ENCODE data around the gene DLG2. TPM values are rescaled to one million over a fixed set of nuclear protein-coding genes. Genes with fewer than 3 reads are reported as not detected.

DLG2 gene
- polyA plus RNA-seq, 3 donors: 0.24 to 0.39 TPM; not detected in 1

DNA sequence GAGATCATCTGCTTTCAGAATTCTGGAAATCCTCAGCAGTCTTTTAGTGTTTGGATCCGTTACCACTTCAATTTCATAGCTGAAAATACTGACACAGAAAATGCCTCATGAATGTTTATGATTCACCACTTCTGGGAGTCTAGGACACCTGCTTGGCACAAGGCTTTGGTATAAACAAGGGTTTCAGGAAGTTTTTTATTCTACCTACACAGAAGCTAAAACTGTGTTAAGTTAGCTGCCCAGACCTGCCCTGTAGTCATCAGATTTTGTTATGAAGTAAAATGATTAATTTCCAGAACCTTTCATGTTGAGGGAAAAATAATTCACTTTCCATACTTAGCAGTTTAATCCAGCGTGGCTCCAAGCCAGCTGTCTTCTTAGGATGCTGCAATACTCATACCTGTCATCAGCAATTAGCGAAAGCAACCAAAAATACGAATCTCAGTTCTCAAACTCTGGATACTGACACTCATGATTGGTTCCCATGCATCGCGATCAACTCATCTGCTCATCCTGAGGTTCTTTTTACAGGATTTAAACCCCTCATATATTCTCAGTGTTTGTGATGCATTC lies 1882.4 kb downstream of the DLG2 start:
- Histone ChIP-seq H3K4me2 (replicated peaks; ENCODE audit: extremely low read depth, low read length, poor library complexity, severe bottlenecking) (no peak overlapping the region), H3K36me3 (replicated peaks in 1 of 2; ENCODE audit: control insufficient read depth in 1 of 2, insufficient read depth in 2 of 2, low read length in 2 of 2) (no peaks in the 10 kb centered on the region), H3K9me3 (replicated peaks in 1 of 2; ENCODE audit: control insufficient read depth in 1 of 2, insufficient read depth in 1 of 2, low read length in 2 of 2) (no peaks in the 10 kb centered on the region), H3K27ac (ENCODE audit: low read depth in 1 of 2, low read length in 2 of 2) (no peak overlapping the region), H2AFZ (ENCODE audit: insufficient read depth, low read depth, low read length, poor library complexity, severe bottlenecking) (no peak overlapping the region), H4K20me1 (ENCODE audit: insufficient read depth, low read length) (no peaks in the 10 kb centered on the region), H3K79me2 (ENCODE audit: insufficient read depth, low read length) (no peaks in the 10 kb centered on the region), H3K4me1 (ENCODE audit: control insufficient read depth in 1 of 2, insufficient read depth in 2 of 2, low read length in 2 of 2) (no peaks in the 10 kb centered on the region), H3K9ac (ENCODE audit: insufficient read depth, low read length, poor library complexity, severe bottlenecking) (no peak overlapping the region), H3K27me3 (ENCODE audit: control insufficient read depth in 2 of 2, insufficient read depth in 2 of 2, low read length in 2 of 2) (no peaks in the 10 kb centered on the region), H3K4me3 (replicated peaks in 1 of 3; ENCODE audit: low read depth in 2 of 3, low read length in 3 of 3) (no peak overlapping the region)
- intact Hi-C loops (cut with micrococcal nuclease): no loop called here
- no peak overlapping the region for H3K27ac Mint-ChIP-seq
- peaks cover 0 to 1% (median 1%) of the 10 kb centered on the region in 3 donors for H3K27me3 Mint-ChIP-seq (ENCODE audit: low read depth in 3 of 3)
- no peak for DNase-seq
- TF ChIP-seq, protein P1, sequence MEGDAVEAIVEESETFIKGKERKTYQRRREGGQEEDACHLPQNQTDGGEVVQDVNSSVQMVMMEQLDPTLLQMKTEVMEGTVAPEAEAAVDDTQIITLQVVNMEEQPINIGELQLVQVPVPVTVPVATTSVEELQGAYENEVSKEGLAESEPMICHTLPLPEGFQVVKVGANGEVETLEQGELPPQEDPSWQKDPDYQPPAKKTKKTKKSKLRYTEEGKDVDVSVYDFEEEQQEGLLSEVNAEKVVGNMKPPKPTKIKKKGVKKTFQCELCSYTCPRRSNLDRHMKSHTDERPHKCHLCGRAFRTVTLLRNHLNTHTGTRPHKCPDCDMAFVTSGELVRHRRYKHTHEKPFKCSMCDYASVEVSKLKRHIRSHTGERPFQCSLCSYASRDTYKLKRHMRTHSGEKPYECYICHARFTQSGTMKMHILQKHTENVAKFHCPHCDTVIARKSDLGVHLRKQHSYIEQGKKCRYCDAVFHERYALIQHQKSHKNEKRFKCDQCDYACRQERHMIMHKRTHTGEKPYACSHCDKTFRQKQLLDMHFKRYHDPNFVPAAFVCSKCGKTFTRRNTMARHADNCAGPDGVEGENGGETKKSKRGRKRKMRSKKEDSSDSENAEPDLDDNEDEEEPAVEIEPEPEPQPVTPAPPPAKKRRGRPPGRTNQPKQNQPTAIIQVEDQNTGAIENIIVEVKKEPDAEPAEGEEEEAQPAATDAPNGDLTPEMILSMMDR (IDR thresholded peaks at IDR 0.05): no peak
- H3K4me3 Mint-ChIP-seq: no peak overlapping the region
- no peaks in the 10 kb centered on the region for H3K4me1 Mint-ChIP-seq
- peaks cover 3 to 11% (median 7%) of the 10 kb centered on the region in 7 donors for H3K9me3 Mint-ChIP-seq
- H3K36me3 Mint-ChIP-seq: no peaks in the 10 kb centered on the region
- 61% methylated on average over 2 of the region's 6 CpGs for WGBS (ENCODE audit: insufficient coverage)

DNA sequence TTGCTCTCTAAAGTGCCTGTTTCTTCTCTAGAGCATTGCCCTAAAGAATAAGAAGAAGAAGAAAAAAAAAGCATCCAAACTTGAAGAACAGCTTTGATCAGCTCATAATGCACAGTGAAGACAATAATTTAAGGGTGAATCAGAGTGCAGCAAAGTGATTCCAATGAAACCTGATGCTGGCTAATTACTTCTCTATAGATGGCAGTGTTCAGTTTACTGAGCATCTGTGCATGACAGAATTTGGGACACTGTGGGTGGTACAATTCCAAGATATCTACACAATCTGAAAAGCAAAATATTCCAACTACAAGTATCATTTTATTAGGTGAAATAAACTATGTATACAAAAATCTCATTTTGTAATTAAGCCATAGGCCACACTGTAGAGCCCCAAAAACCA lies 1890.5 kb downstream of the DLG2 start:
- no peaks in the 10 kb centered on the region for H3K36me3 Mint-ChIP-seq
- TF ChIP-seq, protein P1 (IDR thresholded peaks at IDR 0.05): no peak
- H3K9me3 Mint-ChIP-seq: peaks cover 0 to 3% (median 0%) of the 10 kb centered on the region in 7 donors
- H3K9ac ChIP-seq (ENCODE audit: insufficient read depth, low read length, poor library complexity, severe bottlenecking): no peak overlapping the region
- H3K79me2 ChIP-seq (ENCODE audit: insufficient read depth, low read length): no peaks in the 10 kb centered on the region
- no peaks in the 10 kb centered on the region for H3K27me3 ChIP-seq (ENCODE audit: control insufficient read depth in 2 of 2, insufficient read depth in 2 of 2, low read length in 2 of 2)
- no peak overlapping the region for H2AFZ ChIP-seq (ENCODE audit: insufficient read depth, low read depth, low read length, poor library complexity, severe bottlenecking)
- H3K4me3 Mint-ChIP-seq: no peak overlapping the region
- no peak overlapping the region for H3K27ac Mint-ChIP-seq
- H4K20me1 ChIP-seq (ENCODE audit: insufficient read depth, low read length): no peaks in the 10 kb centered on the region
- no peak for DNase-seq
- H3K27me3 Mint-ChIP-seq (ENCODE audit: low read depth in 3 of 3): no peaks in the 10 kb centered on the region
- no peaks in the 10 kb centered on the region for H3K4me1 Mint-ChIP-seq
- intact Hi-C loops (cut with micrococcal nuclease): no loop called here
- H3K4me3 ChIP-seq (replicated peaks in 1 of 3; ENCODE audit: low read depth in 2 of 3, low read length in 3 of 3): no peak overlapping the region
- H3K4me1 ChIP-seq (ENCODE audit: control insufficient read depth in 1 of 2, insufficient read depth in 2 of 2, low read length in 2 of 2): no peaks in the 10 kb centered on the region
- no peak overlapping the region for H3K4me2 ChIP-seq (replicated peaks; ENCODE audit: extremely low read depth, low read length, poor library complexity, severe bottlenecking)
- no peaks in the 10 kb centered on the region for H3K9me3 ChIP-seq (replicated peaks in 1 of 2; ENCODE audit: control insufficient read depth in 1 of 2, insufficient read depth in 1 of 2, low read length in 2 of 2)
- no peak overlapping the region for H3K27ac ChIP-seq (ENCODE audit: low read depth in 1 of 2, low read length in 2 of 2)
- no peaks in the 10 kb centered on the region for H3K36me3 ChIP-seq (replicated peaks in 1 of 2; ENCODE audit: control insufficient read depth in 1 of 2, insufficient read depth in 2 of 2, low read length in 2 of 2)

Measured in CD14-positive monocyte (primary cell).